Mucosa of gallbladder (tissue), 1 donor: Measurements from ENCODE around the gene PPP1R12B. TPM values are rescaled to one million over a fixed set of nuclear protein-coding genes. Genes with fewer than 3 reads are reported as not detected.
"Not testable (repeated sequence)": the region's sequence is repeated elsewhere in the genome, so short reads cannot be mapped to it uniquely, and the experiment has no call there.

Experiments used
- DNase-seq: peaks from one replicate; pipeline ENCODE4 v3.0.0-alpha.2; 2020; ENCODE audit warnings: low spot score
- total RNA-seq: library from RNA; stranded (reverse); gene quantifications from one replicate; pipeline ENCODE4 v1.2.1, GENCODE V29; 2021
- donor health status: DM: no; HTN: no; CAD: no.

The PPP1R12B gene
- total RNA-seq, 1 donor from 2014 or later, result 194 TPM

- DNase-seq, result not testable (repeated sequence)
Measured at GRCh38 chr1:202483362-202483761, 134.9 kb downstream of the PPP1R12B start.

- not testable (repeated sequence) for DNase-seq
Measured at GRCh38 chr1:202484032-202484431, 135.5 kb downstream of the PPP1R12B start.

- not testable (repeated sequence) for DNase-seq
Measured at GRCh38 chr1:202484820-202485219, 136.3 kb downstream of the PPP1R12B start.

GRCh38 chr1:202488178-202488649 is 139.7 kb downstream of the PPP1R12B start:
- not testable (repeated sequence) for DNase-seq

- not testable (repeated sequence) for DNase-seq
Measured at GRCh38 chr1:202489101-202489500, 140.6 kb downstream of the PPP1R12B start.

- not testable (repeated sequence) for DNase-seq
Measured at GRCh38 chr1:202493112-202493511, 144.6 kb downstream of the PPP1R12B start.

- no peak for DNase-seq
Measured at GRCh38 chr1:202498542-202498941, 150.0 kb downstream of the PPP1R12B start.

GRCh38 chr1:202499997-202500396 is 151.5 kb downstream of the PPP1R12B start:
- DNase-seq, result not testable (repeated sequence)

- no peak for DNase-seq
Measured at GRCh38 chr1:202501281-202501680, 152.8 kb downstream of the PPP1R12B start.

GRCh38 chr1:202505356-202505755 is 156.9 kb downstream of the PPP1R12B start:
- no peak for DNase-seq

- peak; percentile 64 for DNase-seq
Measured at GRCh38 chr1:202505880-202506575, 157.5 kb downstream of the PPP1R12B start.

GRCh38 chr1:202508863-202509262 is 160.4 kb downstream of the PPP1R12B start:
- not testable (repeated sequence) for DNase-seq

- not testable (repeated sequence) for DNase-seq
Measured at GRCh38 chr1:202513875-202514274, 165.4 kb downstream of the PPP1R12B start.

- DNase-seq, result no peak
Measured at GRCh38 chr1:202516434-202516877, 168.0 kb downstream of the PPP1R12B start.

GRCh38 chr1:202517146-202517545 is 168.6 kb downstream of the PPP1R12B start:
- not testable (repeated sequence) for DNase-seq

GRCh38 chr1:202518180-202518579 is 169.7 kb downstream of the PPP1R12B start:
- DNase-seq, result not testable (repeated sequence)

- not testable (repeated sequence) for DNase-seq
Measured at GRCh38 chr1:202518905-202519304, 170.4 kb downstream of the PPP1R12B start.

- DNase-seq, result not testable (repeated sequence)
Measured at GRCh38 chr1:202520129-202520856, 171.8 kb downstream of the PPP1R12B start.

GRCh38 chr1:202520857-202521216 is 172.3 kb downstream of the PPP1R12B start:
- DNase-seq, result not testable (repeated sequence)

GRCh38 chr1:202521484-202521883 is 173.0 kb downstream of the PPP1R12B start:
- not testable (repeated sequence) for DNase-seq

- no peak for DNase-seq
Measured at GRCh38 chr1:202521886-202522285, 173.4 kb downstream of the PPP1R12B start.

GRCh38 chr1:202526056-202526455 is 177.6 kb downstream of the PPP1R12B start:
- DNase-seq, result not testable (repeated sequence)
